ENCODE results near the gene KDM4B. TPM values are rescaled to one million over a fixed set of nuclear protein-coding genes. Genes with fewer than 3 reads are reported as not detected.

KDM4B gene
- total and polyA plus RNA-seq, 4 donors = 17.1 to 49.5 (median 24.7) TPM

DNA sequence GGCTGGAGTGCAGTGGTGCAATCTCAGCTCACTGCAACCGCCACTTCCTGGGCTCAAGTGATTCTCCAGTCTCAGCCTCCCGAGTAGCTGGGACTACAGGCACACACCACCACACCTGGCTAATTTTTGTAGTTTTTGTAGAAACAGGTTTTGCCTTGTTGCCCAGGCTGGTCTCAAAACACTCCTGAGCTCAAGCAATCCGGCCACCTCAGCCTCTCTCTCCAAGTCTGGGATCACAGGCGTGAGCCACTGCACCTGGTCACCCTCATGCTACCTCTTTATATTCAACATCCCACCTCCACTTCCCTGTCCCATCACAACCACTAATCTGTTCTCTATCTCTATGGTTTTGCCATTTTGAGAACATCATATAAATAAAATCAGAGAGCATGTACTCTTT lies 216.0 kb downstream of the KDM4B start:
- 89 to 92% methylated on average over 4 of the region's 4 CpGs for WGBS, 2 donors
- H3K27ac ChIP-seq (ENCODE audit: low read depth in 1 of 2, low read length in 1 of 2) = no peak overlapping the region
- no peaks in the 10 kb centered on the region for H3K36me3 ChIP-seq (ENCODE audit: control insufficient read depth in 4 of 4, insufficient read depth in 4 of 4, low read length in 4 of 4)
- DNase-seq (no peak), ATAC-seq (ENCODE audit: insufficient read depth, low FRiP score) (no peak)
- peaks cover 0 to 2% (median 0%) of the 10 kb centered on the region in 4 donors for H3K9me3 ChIP-seq (ENCODE audit: control insufficient read depth in 4 of 4, insufficient read depth in 3 of 4, low read length in 3 of 4)
- no peaks in the 10 kb centered on the region for H3K27me3 ChIP-seq (ENCODE audit: control insufficient read depth in 3 of 3, insufficient read depth in 3 of 3, low read length in 2 of 3)
- no peak overlapping the region for H3K9ac ChIP-seq (ENCODE audit: insufficient read depth in 1 of 2, low read length in 2 of 2)
- TF ChIP-seq, protein P1, sequence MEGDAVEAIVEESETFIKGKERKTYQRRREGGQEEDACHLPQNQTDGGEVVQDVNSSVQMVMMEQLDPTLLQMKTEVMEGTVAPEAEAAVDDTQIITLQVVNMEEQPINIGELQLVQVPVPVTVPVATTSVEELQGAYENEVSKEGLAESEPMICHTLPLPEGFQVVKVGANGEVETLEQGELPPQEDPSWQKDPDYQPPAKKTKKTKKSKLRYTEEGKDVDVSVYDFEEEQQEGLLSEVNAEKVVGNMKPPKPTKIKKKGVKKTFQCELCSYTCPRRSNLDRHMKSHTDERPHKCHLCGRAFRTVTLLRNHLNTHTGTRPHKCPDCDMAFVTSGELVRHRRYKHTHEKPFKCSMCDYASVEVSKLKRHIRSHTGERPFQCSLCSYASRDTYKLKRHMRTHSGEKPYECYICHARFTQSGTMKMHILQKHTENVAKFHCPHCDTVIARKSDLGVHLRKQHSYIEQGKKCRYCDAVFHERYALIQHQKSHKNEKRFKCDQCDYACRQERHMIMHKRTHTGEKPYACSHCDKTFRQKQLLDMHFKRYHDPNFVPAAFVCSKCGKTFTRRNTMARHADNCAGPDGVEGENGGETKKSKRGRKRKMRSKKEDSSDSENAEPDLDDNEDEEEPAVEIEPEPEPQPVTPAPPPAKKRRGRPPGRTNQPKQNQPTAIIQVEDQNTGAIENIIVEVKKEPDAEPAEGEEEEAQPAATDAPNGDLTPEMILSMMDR (IDR thresholded peaks at IDR 0.05; ENCODE audit: control extremely low read depth, extremely low read depth) = no peak
- no peak overlapping the region for H3K4me3 ChIP-seq
- no peaks in the 10 kb centered on the region for H3K4me1 ChIP-seq (ENCODE audit: control insufficient read depth in 5 of 5, insufficient read depth in 5 of 5, low read length in 5 of 5)

DNA sequence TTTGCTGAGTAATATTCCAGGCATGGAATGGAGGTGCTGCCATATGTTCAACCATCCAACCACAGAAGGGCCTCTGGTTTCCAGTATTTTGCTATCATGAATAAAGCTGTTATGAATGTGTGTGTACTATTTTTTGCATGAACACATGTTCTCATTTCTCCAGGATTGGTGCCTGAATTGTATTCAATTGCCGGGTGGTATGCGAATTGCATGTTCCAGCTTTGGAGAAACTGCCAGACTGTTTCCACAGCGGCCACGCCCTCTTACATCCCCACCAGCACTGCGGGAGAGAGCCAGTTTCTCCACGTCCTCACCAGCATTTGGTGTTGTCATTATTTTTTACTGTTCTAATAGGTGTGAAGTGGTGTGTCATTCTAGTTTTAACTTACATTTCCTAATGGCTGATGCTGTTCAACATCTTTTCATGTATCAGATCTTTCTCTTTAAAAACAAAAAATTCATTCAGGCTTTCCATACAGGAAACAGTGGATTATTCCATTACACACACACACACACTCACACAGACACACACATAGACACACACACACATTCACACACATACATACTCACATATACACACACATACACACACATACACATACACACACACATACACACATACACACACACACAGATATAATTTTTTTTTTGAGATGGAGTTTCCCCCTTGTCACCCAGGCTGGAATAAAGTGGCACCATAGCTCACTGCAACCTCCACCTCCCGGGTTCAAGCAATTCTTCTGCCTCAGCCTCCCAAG lies 217.6 kb downstream of the KDM4B start:
- no peaks in the 10 kb centered on the region for H3K27me3 ChIP-seq (ENCODE audit: control insufficient read depth in 3 of 3, insufficient read depth in 3 of 3, low read length in 2 of 3)
- H3K4me3 ChIP-seq = no peak overlapping the region
- peaks cover 0 to 2% (median 0%) of the 10 kb centered on the region in 4 donors for H3K9me3 ChIP-seq (ENCODE audit: control insufficient read depth in 4 of 4, insufficient read depth in 3 of 4, low read length in 3 of 4)
- no peaks in the 10 kb centered on the region for H3K36me3 ChIP-seq (ENCODE audit: control insufficient read depth in 4 of 4, insufficient read depth in 4 of 4, low read length in 4 of 4)
- H3K27ac ChIP-seq (ENCODE audit: low read depth in 1 of 2, low read length in 1 of 2) = no peak overlapping the region
- H3K9ac ChIP-seq (ENCODE audit: insufficient read depth in 1 of 2, low read length in 2 of 2) = no peak overlapping the region
- WGBS, 2 donors = 74 to 82% methylated on average over 7 of the region's 7 CpGs
- DNase-seq (no peak), ATAC-seq (ENCODE audit: insufficient read depth, low FRiP score) (no peak)
- TF ChIP-seq, protein P1 (IDR thresholded peaks at IDR 0.05; ENCODE audit: control extremely low read depth, extremely low read depth) = no peak
- no peaks in the 10 kb centered on the region for H3K4me1 ChIP-seq (ENCODE audit: control insufficient read depth in 5 of 5, insufficient read depth in 5 of 5, low read length in 5 of 5)

DNA sequence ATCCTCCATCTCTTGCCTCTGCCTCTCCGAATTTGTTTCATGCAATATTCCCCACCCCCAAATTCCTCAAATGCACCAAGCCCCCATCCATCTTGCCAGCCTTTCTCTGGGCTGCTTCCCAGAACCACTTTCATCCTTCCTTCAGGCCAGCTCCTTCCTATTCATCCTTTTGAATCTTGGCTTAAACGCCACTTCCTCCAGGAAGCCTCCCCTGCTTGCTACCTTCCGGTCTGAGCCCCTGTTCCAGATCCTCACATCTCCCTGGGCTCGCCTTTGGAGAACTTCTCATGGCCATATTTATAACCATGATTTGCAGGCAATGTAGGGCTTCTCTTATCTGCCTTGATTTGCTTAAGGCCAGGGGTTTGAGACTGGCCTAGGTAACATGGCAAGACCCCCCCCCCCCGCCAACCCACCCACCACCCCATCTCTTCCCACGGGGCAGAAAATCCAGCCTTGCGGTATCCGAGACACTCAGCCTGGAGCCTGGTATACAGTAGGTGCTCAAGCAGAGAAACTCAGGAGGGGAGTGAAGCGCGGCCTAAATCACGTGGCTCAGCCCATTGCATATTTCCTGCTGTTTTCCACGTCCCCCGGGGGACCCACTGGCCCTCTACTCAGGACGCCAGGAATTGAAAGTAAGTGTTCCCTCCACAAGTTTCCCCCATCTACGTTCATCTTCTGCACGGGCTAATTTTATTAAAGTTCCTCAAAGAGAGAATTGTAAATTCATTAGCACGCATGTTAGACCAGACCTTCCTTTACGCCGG lies 219.8 kb downstream of the KDM4B start:
- no peak overlapping the region for H3K27ac ChIP-seq (ENCODE audit: low read depth in 1 of 2, low read length in 1 of 2)
- 53 to 54% methylated on average over 19 of the region's 19 CpGs for WGBS, 2 donors
- no peak for DNase-seq
- H3K4me3 ChIP-seq = no peak overlapping the region
- peaks cover 0 to 2% (median 0%) of the 10 kb centered on the region in 4 donors for H3K9me3 ChIP-seq (ENCODE audit: control insufficient read depth in 4 of 4, insufficient read depth in 3 of 4, low read length in 3 of 4)
- ATAC-seq (ENCODE audit: insufficient read depth, low FRiP score) = no peak
- H3K36me3 ChIP-seq (ENCODE audit: control insufficient read depth in 4 of 4, insufficient read depth in 4 of 4, low read length in 4 of 4) = no peaks in the 10 kb centered on the region
- no peaks in the 10 kb centered on the region for H3K27me3 ChIP-seq (ENCODE audit: control insufficient read depth in 3 of 3, insufficient read depth in 3 of 3, low read length in 2 of 3)
- TF ChIP-seq, protein P1 (IDR thresholded peaks at IDR 0.05; ENCODE audit: control extremely low read depth, extremely low read depth) = no peak
- H3K9ac ChIP-seq (ENCODE audit: insufficient read depth in 1 of 2, low read length in 2 of 2) = no peak overlapping the region
- no peaks in the 10 kb centered on the region for H3K4me1 ChIP-seq (ENCODE audit: control insufficient read depth in 5 of 5, insufficient read depth in 5 of 5, low read length in 5 of 5)
